Measurements from ENCODE around the gene EBI3. TPM values are rescaled to one million over a fixed set of nuclear protein-coding genes. Genes with fewer than 3 reads are reported as not detected.
"Not testable (repeated sequence)": the region's sequence is repeated elsewhere in the genome, so short reads cannot be mapped to it uniquely, and the experiment has no call there.

The EBI3 gene
- total RNA-seq, 1 donor from 2014 or later: 1.2 TPM

DNA sequence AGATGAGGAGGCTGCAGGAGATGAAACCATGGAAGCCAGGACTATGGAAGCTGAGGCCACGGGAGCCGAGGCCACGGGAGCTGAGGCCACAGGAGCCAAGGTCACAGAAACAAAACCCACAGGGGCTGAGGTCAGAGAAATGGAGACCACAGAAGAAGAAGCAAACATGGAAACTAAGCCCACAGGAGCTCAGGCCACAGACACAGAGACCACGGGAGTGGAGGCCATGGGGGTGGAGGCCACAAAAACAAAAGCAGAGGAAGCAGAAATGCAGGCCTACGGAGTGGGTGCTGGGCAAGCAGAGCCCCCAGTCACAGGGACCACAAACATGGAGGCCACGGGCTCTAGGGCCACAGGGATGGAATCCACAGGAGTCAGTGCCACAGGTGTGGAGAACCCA lies 12.5 kb upstream of the EBI3 start:
- no peak for DNase-seq (ENCODE audit: low spot score)
- TF ChIP-seq, protein P1, sequence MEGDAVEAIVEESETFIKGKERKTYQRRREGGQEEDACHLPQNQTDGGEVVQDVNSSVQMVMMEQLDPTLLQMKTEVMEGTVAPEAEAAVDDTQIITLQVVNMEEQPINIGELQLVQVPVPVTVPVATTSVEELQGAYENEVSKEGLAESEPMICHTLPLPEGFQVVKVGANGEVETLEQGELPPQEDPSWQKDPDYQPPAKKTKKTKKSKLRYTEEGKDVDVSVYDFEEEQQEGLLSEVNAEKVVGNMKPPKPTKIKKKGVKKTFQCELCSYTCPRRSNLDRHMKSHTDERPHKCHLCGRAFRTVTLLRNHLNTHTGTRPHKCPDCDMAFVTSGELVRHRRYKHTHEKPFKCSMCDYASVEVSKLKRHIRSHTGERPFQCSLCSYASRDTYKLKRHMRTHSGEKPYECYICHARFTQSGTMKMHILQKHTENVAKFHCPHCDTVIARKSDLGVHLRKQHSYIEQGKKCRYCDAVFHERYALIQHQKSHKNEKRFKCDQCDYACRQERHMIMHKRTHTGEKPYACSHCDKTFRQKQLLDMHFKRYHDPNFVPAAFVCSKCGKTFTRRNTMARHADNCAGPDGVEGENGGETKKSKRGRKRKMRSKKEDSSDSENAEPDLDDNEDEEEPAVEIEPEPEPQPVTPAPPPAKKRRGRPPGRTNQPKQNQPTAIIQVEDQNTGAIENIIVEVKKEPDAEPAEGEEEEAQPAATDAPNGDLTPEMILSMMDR (IDR thresholded peaks at IDR 0.05): no peak
- H3K4me1 Mint-ChIP-seq (ENCODE audit: low read depth): no peaks in the 10 kb centered on the region
- no peaks in the 10 kb centered on the region for H3K9me3 Mint-ChIP-seq (ENCODE audit: low read depth)
- H3K4me3 Mint-ChIP-seq (ENCODE audit: unreplicated experiment): no peak overlapping the region
- H3K36me3 Mint-ChIP-seq (ENCODE audit: low read depth): no peaks in the 10 kb centered on the region
- H3K27ac Mint-ChIP-seq (ENCODE audit: unreplicated experiment): no peak overlapping the region
- H3K27me3 Mint-ChIP-seq (ENCODE audit: low read depth): peaks cover 16% of the 10 kb centered on the region

GRCh38 chr19:4217429-4218264 lies 11.7 kb upstream of the EBI3 start:
- Mint-ChIP-seq H3K4me3 (ENCODE audit: unreplicated experiment) (no peak overlapping the region), H3K27ac (ENCODE audit: unreplicated experiment) (no peak overlapping the region), H3K36me3 (ENCODE audit: low read depth) (no peaks in the 10 kb centered on the region), H3K4me1 (ENCODE audit: low read depth) (no peaks in the 10 kb centered on the region), H3K27me3 (ENCODE audit: low read depth) (peaks cover 11% of the 10 kb centered on the region), H3K9me3 (ENCODE audit: low read depth) (no peaks in the 10 kb centered on the region)
- no peak for DNase-seq (ENCODE audit: low spot score)
- TF ChIP-seq, protein P1 (IDR thresholded peaks at IDR 0.05): no peak

GRCh38 chr19:4218523-4218922 lies 10.8 kb upstream of the EBI3 start:
- DNase-seq (ENCODE audit: low spot score); H3K4me1 Mint-ChIP-seq (ENCODE audit: low read depth); H3K36me3 Mint-ChIP-seq (ENCODE audit: low read depth); H3K27ac Mint-ChIP-seq (ENCODE audit: unreplicated experiment); H3K27me3 Mint-ChIP-seq (ENCODE audit: low read depth); H3K4me3 Mint-ChIP-seq (ENCODE audit: unreplicated experiment); H3K9me3 Mint-ChIP-seq (ENCODE audit: low read depth): not testable (repeated sequence)

DNA sequence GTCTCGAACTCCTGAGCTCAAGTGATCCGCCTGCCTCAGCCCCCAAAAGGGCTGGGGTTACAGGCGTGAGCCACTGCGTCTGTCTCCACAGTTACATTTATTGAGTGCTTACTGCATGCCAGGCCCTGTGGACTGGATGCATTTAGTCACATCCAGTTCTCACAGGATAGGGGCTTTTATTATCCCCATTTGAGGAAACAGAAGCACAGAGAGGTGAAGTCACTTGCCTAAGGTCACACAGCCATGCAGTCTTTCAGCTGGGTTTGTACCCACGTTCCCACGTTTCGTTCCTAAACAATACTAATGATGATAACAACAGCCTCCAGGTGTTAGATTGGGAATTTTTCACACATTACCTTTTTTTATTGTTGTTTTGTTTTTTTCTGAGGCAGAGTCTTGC lies 9.1 kb upstream of the EBI3 start:
- Mint-ChIP-seq H3K9me3 (ENCODE audit: low read depth) (no peaks in the 10 kb centered on the region), H3K4me3 (ENCODE audit: unreplicated experiment) (no peak overlapping the region), H3K27ac (ENCODE audit: unreplicated experiment) (no peak overlapping the region), H3K4me1 (ENCODE audit: low read depth) (no peaks in the 10 kb centered on the region), H3K36me3 (ENCODE audit: low read depth) (no peaks in the 10 kb centered on the region), H3K27me3 (ENCODE audit: low read depth) (no peaks in the 10 kb centered on the region)
- DNase-seq (ENCODE audit: low spot score): no peak
- TF ChIP-seq, protein P1 (IDR thresholded peaks at IDR 0.05): no peak

DNA sequence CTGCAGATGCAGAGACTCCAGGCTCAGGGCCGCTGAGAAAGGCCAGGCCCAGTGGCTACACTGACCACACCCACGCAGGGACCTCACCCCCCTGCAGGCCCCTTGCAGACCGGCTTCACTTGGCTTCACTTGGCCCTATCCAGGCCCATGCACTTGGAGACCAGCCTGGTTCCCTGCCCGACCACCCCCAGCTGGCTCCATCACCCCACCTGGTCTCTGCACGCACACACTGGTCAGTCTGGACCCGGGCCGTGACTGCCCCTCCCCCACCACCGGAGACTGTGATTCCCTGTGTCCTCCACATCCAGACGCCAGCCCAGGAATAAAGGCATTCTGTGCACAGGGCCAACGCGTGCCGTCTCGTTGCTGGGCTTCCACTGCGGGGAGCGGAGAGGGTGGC lies 4.9 kb upstream of the EBI3 start:
- no peaks in the 10 kb centered on the region for H3K9me3 Mint-ChIP-seq (ENCODE audit: low read depth)
- H3K27ac Mint-ChIP-seq (ENCODE audit: unreplicated experiment): no peak overlapping the region
- H3K4me1 Mint-ChIP-seq (ENCODE audit: low read depth): no peaks in the 10 kb centered on the region
- no peak overlapping the region for H3K4me3 Mint-ChIP-seq (ENCODE audit: unreplicated experiment)
- TF ChIP-seq, protein P1 (IDR thresholded peaks at IDR 0.05): no peak
- DNase-seq (ENCODE audit: low spot score): no peak
- peaks cover 6% of the 10 kb centered on the region for H3K27me3 Mint-ChIP-seq (ENCODE audit: low read depth)
- no peaks in the 10 kb centered on the region for H3K36me3 Mint-ChIP-seq (ENCODE audit: low read depth)

DNA sequence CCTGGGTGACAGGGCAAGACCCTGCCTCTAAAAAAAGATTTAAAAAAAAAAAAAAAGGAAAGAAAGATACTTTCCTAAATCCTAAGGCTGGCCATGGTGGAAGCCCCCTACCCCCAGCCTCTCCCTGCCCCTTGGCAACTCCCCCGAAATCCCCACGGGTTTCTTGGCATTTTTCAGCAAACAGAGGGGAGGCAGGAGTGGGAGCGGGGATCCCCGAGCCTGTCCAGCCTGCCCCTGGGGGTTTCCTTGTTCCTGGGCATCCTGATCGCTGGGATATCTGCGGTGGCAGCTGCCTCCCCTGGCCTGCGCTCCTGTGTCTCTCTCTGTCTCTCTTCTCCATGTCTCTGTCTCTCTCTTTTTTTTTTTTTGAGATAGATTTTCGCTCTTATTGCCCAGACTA lies 3.4 kb upstream of the EBI3 start:
- peaks cover 6% of the 10 kb centered on the region for H3K27me3 Mint-ChIP-seq (ENCODE audit: low read depth)
- no peaks in the 10 kb centered on the region for H3K36me3 Mint-ChIP-seq (ENCODE audit: low read depth)
- H3K4me1 Mint-ChIP-seq (ENCODE audit: low read depth): no peaks in the 10 kb centered on the region
- no peak overlapping the region for H3K4me3 Mint-ChIP-seq (ENCODE audit: unreplicated experiment)
- H3K27ac Mint-ChIP-seq (ENCODE audit: unreplicated experiment): no peak overlapping the region
- DNase-seq (ENCODE audit: low spot score): no peak
- TF ChIP-seq, protein P1 (IDR thresholded peaks at IDR 0.05): no peak
- no peaks in the 10 kb centered on the region for H3K9me3 Mint-ChIP-seq (ENCODE audit: low read depth)

All from chondrocyte (in vitro differentiated cells).